ENCODE data around the gene FUCA2. TPM values are rescaled to one million over a fixed set of nuclear protein-coding genes. Genes with fewer than 3 reads are reported as not detected.

Gene FUCA2
- total and polyA plus RNA-seq, 7 donors: 14.9 to 51.4 (median 22.7) TPM

GRCh38 chr6:143465546-143465945 lies 46.0 kb downstream of the FUCA2 start:
- DNase-seq: no peak
- no peak for TF ChIP-seq EP300 (IDR thresholded peaks at IDR 0.05)
- intact Hi-C loops (cut with DNase I): no loop called here
- Histone ChIP-seq H3K4me3 (no peak overlapping the region), H3K27me3 (no peaks in the 10 kb centered on the region), H3K36me3 (peaks cover 0 to 44% (median 0%) of the 10 kb centered on the region in 4 donors), H3K9me3 (no peaks in the 10 kb centered on the region), H3K4me1 (no peaks in the 10 kb centered on the region), H3K27ac (no peak overlapping the region)
- WGBS, 2 donors: 96% methylated on average over 2 of the region's 2 CpGs

- no peak for TF ChIP-seq POLR2AphosphoS5 (IDR thresholded peaks at IDR 0.05)
- no peak for TF ChIP-seq EP300 (IDR thresholded peaks at IDR 0.05)
- no peak for TF ChIP-seq POLR2A (IDR thresholded peaks at IDR 0.05)
- no peak for TF ChIP-seq CTCF (IDR thresholded peaks at IDR 0.05)
- intact Hi-C loops (cut with DNase I): no loop called here
- DNase-seq: no peak
- no peak overlapping the region for H3K27ac ChIP-seq
- peaks cover 0 to 3% (median 0%) of the 10 kb centered on the region in 4 donors for H3K4me1 ChIP-seq
- H3K4me3 ChIP-seq: no peak overlapping the region
- 14 to 75% methylated on average over 2 of the region's 2 CpGs for WGBS, 2 donors
- no peaks in the 10 kb centered on the region for H3K27me3 ChIP-seq
- H3K9me3 ChIP-seq: no peaks in the 10 kb centered on the region
- H3K36me3 ChIP-seq: peaks cover 0 to 39% (median 1%) of the 10 kb centered on the region in 4 donors
These were observed 53.8 kb downstream of the FUCA2 start for GRCh38 chr6:143457563-143458359.

- intact Hi-C loops (cut with DNase I): loop anchor here (5.0 kb wide), 3 partner anchors 61 to 504 kb away; partner anchors contain the start of genes FUCA2, HIVEP2 and LTV1
- DNase-seq: no peak
- 16 to 31% methylated on average over 4 of the region's 4 CpGs for WGBS, 2 donors
- Histone ChIP-seq H3K27ac (peak overlapping the region; percentile 69 to 79 (median 76)), H3K36me3 (peaks cover 0 to 6% (median 0%) of the 10 kb centered on the region in 4 donors), H3K4me1 (peaks cover 0 to 29% (median 20%) of the 10 kb centered on the region in 4 donors), H3K4me3 (peak overlapping the region; percentile 52 to 88 (median 76)), H3K27me3 (no peaks in the 10 kb centered on the region), H3K9me3 (no peaks in the 10 kb centered on the region)
- TF ChIP-seq CTCF (IDR thresholded peaks at IDR 0.05) (no peak), POLR2A (IDR thresholded peaks at IDR 0.05) (no peak), EP300 (IDR thresholded peaks at IDR 0.05) (no peak), POLR2AphosphoS5 (IDR thresholded peaks at IDR 0.05) (no peak)
These were observed 60.0 kb downstream of the FUCA2 start for GRCh38 chr6:143451531-143451930.

- Histone ChIP-seq H3K9me3 (no peaks in the 10 kb centered on the region), H3K27me3 (no peaks in the 10 kb centered on the region), H3K27ac (peak within 1 kb of the TSS; percentile 69 to 79 (median 76)), H3K36me3 (peaks cover 0 to 6% (median 0%) of the 10 kb centered on the region in 4 donors), H3K4me1 (peaks cover 0 to 29% (median 20%) of the 10 kb centered on the region in 4 donors), H3K4me3 (peak within 1 kb of the TSS; percentile 52 to 88 (median 76))
- WGBS, 2 donors: 0 to 1% methylated on average over 56 of the region's 56 CpGs
- TF ChIP-seq CTCF (IDR thresholded peaks at IDR 0.05) (no peak), EP300 (IDR thresholded peaks at IDR 0.05) (no peak), POLR2AphosphoS5 (IDR thresholded peaks at IDR 0.05) (peak; percentile 69 to 89 (median 83)), POLR2A (IDR thresholded peaks at IDR 0.05) (peak; percentile 28 to 49)
- DNase-seq: peak; percentile 95
- intact Hi-C loops (cut with DNase I): loop anchor here (5.0 kb wide), 3 partner anchors 62 to 503 kb away; partner anchors contain the start of genes FUCA2, HIVEP2 and LTV1
These were observed 60.8 kb downstream of the FUCA2 start, which contains the start of the genes ADAT2 and PEX3 for GRCh38 chr6:143450453-143451371. Gene ADAT2, minus strand, starts transcription at chr6:143450695. Its CDS starts 37 bp downstream, at chr6:143450658. Gene PEX3, plus strand, starts transcription at chr6:143450805. Its CDS starts 238 bp downstream, at chr6:143451043.
